NCI-H1436 (cell line): ENCODE results near the gene STK32B.

ENCODE experiments used
- DNase-seq: peaks from one replicate; lab custom pipeline; 2025; lab: John Stamatoyannopoulos, UW

STK32B gene

GRCh38 chr4:5446595-5447226, 395.4 kb downstream of the STK32B start:
- no peak for DNase-seq

DNA sequence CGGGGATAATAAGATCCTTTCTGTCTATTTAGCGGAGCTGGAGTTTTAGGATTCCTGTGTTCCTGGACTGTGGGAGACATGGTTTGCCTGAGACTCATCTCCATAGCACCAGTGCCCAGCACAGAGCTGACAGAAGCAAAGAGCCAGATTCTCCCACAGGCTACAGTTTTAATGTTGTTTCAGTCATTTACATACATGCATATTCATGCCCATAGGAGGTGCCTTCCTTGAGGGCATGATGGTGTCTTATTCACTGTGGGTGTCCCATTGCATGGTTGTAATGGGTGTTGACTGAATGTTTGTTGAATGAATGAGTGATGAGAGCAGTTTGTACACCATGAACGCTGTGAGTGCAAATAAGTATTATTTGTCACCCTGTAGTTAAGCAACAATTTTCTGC, 396.5 kb downstream of the STK32B start:
- no peak for DNase-seq

DNA sequence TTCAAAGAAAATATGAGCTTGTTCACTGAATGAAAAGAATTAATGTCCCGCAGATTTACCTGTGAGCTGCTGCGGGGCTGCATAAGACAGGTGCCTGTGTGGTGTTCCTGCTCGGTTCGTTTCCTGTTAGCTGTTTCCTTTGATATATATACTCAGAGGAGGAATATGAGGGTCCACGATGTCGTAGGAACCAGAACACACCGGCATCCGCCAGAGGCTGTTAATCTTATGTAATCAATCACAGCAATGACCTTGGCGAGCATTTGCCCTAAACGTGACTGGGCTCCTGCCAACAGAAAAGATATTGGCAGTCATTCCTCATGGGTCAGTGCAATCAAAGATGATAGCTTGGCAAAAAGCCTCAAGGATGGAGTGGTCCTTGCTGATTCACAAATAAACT, 396.9 kb downstream of the STK32B start:
- DNase-seq, result no peak

DNA sequence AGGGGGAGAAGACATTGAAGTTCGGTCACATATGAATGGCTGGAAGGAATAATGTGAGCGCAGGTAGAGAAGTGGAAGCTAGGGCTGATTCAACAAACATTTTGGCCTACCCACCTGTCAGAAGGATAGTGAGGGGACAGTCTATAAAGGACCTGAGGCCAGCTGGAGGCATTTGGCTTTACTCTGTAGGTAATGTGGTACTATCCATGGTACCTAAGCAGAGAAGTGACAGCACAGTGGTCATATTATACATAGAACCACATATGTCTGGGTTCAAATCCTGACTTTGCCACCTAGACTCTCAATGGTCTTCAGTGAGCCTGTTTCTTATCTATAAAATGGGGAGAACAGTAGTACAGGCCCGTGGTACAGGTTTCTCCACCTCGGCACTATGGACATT, 400.0 kb downstream of the STK32B start:
- DNase-seq, result no peak

GRCh38 chr4:5452156-5452555, 400.9 kb downstream of the STK32B start:
- no peak for DNase-seq

DNA sequence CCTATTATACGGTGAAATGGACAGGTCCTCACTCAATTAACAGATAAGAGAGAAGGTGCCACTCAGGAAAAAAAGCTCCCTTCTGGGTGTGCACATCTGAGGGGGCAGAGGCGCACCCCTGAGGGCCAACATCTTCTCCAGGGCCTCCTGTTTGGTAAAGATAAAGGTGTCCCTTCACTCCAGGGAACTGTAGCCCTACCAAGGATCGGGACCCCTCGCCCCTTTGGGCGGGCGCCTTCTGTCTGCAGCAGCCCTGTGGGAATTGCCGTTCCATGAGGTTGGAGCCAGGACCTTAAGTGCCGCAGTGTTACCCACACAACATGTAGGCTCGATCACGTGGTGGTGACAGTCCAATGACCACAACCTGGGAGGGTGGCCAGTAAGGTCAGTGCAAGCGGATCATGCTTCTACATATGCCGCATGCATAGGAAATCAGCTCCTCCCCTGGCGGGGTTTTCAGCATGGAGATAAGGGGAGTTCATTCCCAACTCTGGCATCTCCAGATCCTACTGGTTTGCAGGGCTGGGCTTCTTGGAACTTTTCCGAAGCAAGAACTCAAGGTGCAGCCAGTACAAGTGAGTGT, 403.8 kb downstream of the STK32B start:
- no peak for DNase-seq

DNA sequence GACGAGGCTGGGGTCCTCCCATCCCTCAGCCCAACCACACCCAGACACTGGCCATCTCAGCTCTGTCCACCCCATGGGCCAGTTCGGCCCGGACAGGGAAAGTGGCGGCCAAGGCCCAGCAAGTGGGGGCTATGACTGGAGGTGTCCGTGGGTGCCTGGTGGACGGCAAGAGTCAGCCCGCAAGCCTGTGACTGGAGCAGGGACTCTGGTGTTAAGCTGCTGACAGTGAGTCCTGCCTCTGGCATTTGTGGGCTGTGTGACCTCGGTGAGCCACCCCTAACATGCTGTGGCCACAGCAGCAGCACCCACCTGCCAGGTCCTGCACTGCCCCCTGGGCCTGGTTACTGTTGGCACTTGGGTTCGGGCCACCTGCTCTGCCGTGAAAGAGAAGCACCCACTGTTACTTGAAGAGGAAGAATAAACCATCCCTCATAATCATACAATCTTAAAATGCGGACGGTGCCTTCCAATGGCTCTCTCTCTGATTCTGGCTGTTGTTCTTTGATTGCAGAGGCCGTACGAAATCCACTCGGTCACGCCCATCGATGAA, 405.1 kb downstream of the STK32B start:
- no peak for DNase-seq

- DNase-seq, result no peak
These were observed 407.4 kb downstream of the STK32B start for GRCh38 chr4:5458676-5459075.

- DNase-seq, result no peak
These were observed 408.0 kb downstream of the STK32B start for GRCh38 chr4:5459236-5459635.

DNA sequence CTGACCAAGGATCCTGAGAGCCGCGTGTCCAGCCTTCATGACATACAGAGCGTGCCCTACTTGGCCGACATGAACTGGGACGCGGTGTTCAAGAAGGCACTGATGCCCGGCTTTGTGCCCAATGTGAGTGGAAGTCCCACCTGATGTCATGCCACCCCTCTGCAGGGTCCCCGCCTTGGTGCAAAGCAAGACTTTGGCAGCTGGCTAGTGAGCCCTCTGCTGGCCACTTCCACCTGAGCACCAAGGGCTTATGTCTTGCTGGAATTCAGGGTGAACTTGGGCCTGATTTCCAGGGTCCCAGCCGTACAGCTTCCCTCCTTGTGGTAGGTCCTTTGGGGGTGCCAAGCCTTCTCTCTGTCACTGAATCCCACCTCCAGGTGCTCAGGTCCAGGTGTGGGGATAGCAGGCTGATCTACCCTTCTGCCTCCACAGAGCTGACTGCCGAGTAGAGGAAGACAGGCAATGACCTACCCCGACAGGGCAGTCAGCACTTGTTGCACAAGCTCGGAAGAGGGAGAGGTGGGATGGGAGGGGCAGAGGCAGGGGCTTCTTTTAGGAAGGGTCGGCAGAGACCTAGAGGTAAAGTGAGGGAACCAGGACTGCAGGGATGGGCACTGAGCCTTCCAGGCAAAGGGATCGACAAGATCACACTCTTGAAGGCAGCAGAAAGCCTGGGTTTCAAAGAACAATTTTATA, 409.0 kb downstream of the STK32B start:
- DNase-seq, result peak; percentile 9

DNA sequence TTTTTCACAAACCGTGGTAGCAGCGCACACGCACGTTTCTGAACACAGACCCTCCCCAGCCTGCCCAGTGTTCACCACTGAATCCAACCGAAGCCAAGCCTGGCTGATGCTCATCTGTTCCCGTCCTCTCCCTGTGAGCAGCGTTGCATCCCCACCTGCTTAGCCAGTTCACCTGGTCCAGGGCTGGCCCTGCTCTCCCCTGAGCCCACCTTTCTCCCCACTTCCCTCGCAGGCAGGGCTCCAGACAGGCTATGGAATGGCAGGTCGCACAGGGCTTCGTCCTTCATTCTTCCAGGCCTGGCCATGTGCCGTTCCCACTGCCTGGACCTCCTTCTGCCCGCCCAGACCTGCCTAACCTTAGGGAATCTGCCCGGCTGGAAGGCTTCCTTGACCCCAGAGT, 410.2 kb downstream of the STK32B start:
- no peak for DNase-seq

GRCh38 chr4:5462254-5462835, 411.1 kb downstream of the STK32B start:
- DNase-seq, result no peak

- no peak for DNase-seq
These were observed 411.6 kb downstream of the STK32B start for GRCh38 chr4:5462896-5463295.

DNA sequence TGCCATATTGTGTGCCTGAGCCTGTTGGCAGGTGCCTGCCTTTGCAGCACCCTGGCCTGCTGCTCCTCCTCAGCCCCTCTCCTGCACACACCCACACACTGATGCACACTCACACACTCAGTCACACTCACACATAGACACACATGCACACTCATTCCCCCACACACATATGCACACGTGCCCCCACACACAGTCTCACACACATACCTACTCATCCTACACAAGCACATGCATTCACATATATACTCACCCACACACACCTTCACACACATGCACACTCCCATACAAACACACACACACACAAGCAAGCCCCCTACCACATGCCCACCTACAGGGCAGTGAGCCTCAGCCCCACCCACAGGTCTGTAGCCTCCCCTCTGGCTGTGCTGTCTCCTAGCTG, 412.1 kb downstream of the STK32B start:
- no peak for DNase-seq

GRCh38 chr4:5463936-5464650, 412.8 kb downstream of the STK32B start:
- no peak for DNase-seq

- no peak for DNase-seq
These were observed 414.2 kb downstream of the STK32B start for GRCh38 chr4:5465529-5465928.

DNA sequence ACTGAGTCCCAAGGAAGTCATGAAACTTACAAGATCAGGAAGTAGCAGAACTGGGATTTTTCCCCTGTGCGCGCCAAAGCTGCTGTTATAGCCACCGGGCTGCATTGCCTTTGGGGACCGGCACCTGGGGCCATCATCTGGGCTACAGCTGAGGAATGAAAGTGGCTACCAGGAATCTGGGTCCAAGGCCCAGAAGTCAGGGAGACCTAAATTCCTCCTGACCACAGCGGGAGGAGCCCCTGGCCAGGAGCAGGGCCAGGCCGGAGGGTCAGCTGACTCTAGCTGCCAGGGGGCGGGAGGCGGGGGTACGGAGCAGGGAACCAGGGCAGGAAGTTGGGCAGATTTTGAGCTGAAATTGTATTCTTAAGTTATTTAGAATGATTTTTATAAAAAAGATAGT, 414.7 kb downstream of the STK32B start:
- DNase-seq, result no peak

DNA sequence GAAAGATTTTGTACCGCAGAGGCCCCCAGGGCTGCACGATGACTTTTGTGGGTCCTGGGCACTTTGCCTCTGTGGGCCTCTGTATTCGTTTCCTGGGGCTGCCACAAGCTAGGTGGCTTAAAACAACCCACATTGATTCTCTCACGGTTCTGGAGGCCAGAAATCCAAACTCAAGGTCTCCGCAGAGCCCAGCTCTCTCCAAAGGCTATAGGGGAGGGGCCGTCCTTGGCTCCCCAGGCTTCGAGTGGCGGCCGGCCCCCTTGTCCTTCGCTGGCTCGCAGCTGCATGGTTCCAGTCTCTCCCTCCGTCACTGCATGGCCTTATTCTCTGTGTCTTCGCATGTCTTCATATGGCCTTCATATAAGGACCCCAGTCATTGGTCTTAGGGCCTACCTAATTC, 415.8 kb downstream of the STK32B start:
- no peak for DNase-seq

- DNase-seq, result no peak
These were observed 418.0 kb downstream of the STK32B start for GRCh38 chr4:5469151-5469775.

GRCh38 chr4:5469861-5470260, 418.6 kb downstream of the STK32B start:
- DNase-seq, result no peak

DNA sequence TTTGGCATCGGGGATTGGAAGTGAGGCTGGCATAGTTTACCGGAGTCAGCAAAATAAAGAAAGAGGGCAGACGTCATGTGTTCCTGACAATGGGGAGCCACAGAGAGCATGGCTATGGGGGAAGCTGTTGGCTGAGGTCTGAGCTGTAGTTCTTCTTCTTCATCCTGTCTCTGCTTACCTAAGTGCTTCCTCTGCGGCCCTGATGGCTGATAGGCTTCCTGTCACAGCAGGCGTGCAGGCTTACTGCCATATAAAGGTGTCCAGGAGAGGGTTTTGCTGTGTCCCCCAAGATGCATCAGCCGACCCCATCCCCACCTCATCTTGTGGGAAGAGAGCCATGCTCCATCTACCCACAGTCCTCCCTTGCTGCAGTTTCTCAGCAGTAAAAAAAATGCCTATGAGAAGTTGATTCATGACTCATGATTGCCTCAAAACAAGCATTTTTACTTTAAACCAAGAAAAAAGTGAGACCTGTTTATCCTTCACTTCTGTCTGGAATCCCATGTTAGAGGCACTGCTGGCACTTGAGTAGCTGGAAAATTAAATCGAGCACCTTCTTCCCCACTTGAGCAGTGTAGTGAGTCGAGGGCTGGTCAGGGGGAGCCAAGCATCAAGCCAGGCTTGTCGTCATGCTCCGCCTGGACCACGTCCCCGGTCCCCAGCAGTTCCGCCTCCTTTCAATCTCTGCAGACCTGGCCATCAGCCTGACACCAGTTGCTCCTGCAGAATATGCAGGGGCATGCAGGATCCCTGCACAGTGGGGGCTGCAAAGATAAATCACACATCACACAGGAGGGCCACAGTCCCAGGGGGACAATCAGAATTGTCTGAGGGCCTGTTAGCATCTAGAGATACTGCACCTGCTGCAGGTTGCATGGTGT, 419.3 kb downstream of the STK32B start:
- DNase-seq, result no peak
